T-helper 9 cell (primary cell): ENCODE measurements around the gene TGM3.
"Not testable (repeated sequence)": the region's sequence is repeated elsewhere in the genome, so short reads cannot be mapped to it uniquely, and the experiment has no call there.

Source experiments
- DNase-seq: peaks from one replicate; pipeline ENCODE4 v3.0.0-alpha.2; 2020
- total RNA-seq, 2 donors: gene quantifications; one replicate each; lab custom pipeline; 2026; lab: John Stamatoyannopoulos, UW

The TGM3 gene
- total RNA-seq: 0 reads per million in 2 donors

DNA sequence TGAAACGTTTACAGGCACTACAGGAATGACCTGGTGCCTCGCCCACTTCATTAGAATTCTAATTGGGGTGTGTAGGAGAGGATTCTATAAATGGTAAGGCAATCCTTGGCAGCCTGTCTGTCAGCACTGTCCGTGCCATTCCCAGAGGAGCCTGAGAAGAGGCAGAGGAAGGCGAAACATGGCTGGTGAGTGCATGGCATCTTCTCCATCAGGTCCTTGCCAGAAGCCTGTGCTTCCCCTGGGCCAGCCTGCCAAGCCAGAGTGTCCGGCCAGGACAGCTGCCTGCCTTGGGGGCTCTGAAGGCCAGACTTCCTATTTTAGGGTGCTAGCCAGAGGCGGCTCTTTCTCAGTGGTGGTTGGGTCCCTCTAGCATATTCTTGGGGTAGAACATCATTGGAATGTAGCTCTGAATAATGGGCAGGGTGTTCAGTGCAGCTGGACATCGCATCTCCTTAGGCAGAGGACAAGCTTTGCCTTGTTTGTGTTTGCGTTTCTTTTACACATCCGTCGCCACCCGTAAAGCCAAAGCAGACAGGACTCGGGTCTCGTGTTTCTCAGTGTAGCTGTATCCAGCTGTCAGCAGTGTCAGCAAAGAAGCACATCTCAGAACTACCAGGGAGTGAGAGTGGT lies at the start of gene TGM3:
Gene TGM3 (plus strand): TSS at position 116 of the 630 bp plus-strand sequence. CDS start 63 bp downstream, at position 179.
- DNase-seq: no peak

- no peak for DNase-seq
Measured at GRCh38 chr20:2246069-2246491, 49.7 kb upstream of the TGM3 start.

GRCh38 chr20:2248837-2249236 lies 47.0 kb upstream of the TGM3 start:
- no peak for DNase-seq

GRCh38 chr20:2249935-2250334 lies 45.9 kb upstream of the TGM3 start:
- DNase-seq: no peak

GRCh38 chr20:2252419-2252997 lies 43.3 kb upstream of the TGM3 start:
- no peak for DNase-seq

DNA sequence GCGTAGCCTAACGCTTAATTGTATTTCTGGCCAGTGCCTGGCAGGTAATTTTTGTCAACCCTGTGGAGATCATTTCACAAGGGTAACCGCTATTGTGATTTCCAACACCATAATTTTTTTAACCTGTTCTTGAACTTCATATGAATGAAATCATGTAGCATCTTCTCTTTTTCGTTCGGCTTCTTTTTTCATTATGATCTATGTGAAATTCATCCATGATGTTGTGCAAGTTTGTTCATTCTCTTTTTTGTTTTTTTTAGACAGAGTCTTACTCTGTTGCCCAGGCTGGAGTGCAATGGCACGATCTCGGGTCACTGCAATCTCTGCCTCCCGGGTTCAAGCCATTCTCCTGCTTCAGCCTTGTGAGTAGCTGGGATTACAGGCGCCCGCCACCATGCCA lies 42.5 kb upstream of the TGM3 start:
- DNase-seq: no peak

DNA sequence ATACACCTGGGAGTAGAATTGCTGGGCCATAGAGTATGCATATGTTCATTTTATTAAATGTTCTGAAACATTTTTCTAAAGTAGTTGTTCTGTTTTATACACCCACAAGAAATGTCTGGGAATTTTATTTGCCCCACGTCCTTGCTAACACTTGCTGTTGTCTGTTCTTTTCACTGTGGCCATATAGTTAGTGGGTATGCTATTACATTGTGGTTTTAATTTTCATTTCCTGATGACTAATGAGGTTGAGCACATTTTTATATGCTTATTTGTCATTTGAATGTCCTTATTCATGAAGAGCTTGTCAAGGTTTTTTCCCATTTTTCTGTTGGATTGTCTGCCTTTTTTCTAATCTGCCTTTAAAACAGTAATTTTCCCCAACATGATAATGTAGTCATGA lies 41.5 kb upstream of the TGM3 start:
- DNase-seq: no peak

DNA sequence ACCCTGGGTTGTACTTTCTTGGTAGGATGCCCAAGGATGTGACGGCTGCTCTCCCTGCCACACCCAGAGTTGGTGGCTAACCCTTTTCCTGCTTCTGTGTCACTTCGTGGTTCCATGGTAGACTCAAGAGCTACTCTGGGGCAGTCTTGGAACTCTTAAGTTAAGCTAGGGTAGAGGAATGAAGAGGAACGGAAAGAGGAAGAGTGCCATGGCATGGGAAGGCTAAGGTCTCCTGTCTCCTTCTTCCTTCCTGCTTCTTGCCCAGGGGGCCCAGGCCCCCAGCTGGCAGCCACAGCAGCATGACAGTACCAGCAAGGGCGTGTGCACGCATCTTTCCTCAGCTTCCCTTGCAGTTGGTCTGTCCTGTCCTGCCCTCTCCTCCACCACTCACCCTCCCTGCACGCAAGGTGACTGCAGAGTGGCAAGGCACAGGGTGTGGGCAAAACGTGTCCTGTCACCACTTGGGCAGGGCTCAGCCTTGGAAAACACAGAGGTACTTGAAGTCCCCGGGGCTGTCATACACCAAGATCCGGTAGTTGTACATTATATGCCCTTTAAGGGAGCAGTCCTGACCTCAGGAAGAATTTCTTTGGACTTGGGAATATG lies 39.8 kb upstream of the TGM3 start:
- DNase-seq: no peak

- DNase-seq: no peak
Measured at GRCh38 chr20:2259731-2260130, 36.1 kb upstream of the TGM3 start.

- DNase-seq: no peak
Measured at GRCh38 chr20:2260250-2260649, 35.6 kb upstream of the TGM3 start.

- DNase-seq: no peak
Measured at GRCh38 chr20:2261046-2261485, 34.7 kb upstream of the TGM3 start.

DNA sequence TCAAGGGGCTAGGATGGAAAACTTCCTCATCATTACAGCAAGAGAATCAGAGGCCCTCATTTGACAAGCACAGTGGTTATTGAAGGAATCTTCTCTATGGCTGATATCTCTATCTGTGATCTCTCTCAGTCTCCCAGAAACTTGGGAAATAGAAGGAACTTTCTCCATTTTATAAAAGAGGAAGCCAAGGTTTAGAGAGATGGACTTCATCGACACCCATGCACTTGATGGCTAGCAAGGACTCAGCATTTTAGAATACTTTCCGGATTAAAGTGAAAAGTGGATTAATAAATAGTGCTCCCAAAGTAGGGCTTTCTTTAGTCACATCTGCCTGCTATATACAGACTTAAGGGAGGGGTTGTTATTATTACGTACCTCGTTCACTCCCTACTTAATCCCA lies 34.2 kb upstream of the TGM3 start:
- no peak for DNase-seq

GRCh38 chr20:2264118-2264517 lies 31.7 kb upstream of the TGM3 start:
- no peak for DNase-seq

GRCh38 chr20:2264621-2265374 lies 31.0 kb upstream of the TGM3 start:
- DNase-seq: not testable (repeated sequence)

- no peak for DNase-seq
Measured at GRCh38 chr20:2273634-2274302, 22.0 kb upstream of the TGM3 start.

GRCh38 chr20:2276015-2276414 lies 19.8 kb upstream of the TGM3 start:
- DNase-seq: no peak

DNA sequence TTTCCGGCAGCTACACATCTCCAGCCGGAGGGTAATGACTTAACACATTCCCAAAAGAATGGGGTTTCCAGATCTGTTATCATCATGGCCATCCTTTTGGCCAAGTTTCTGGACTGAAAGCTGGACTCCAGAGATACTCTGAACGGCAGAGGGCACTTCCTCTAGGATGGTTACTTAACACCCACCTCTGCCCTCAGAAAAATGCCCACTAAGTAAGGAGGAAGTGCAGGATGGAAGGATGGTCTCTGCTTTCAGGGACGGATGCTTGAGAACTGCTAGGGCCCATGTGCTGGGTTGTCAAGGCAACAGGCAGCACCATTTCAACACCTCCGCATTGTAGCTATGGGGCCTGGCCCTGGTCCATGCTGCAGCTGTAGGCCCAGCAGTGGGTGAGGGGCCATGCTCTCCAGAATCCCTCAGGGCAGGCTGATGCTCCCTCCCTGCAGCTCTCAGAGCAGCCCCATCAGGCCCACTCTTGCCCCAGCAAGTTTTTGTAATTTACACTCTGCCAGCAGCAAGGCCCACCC lies 16.5 kb upstream of the TGM3 start:
- DNase-seq: no peak

GRCh38 chr20:2280082-2280481 lies 15.7 kb upstream of the TGM3 start:
- no peak for DNase-seq

DNA sequence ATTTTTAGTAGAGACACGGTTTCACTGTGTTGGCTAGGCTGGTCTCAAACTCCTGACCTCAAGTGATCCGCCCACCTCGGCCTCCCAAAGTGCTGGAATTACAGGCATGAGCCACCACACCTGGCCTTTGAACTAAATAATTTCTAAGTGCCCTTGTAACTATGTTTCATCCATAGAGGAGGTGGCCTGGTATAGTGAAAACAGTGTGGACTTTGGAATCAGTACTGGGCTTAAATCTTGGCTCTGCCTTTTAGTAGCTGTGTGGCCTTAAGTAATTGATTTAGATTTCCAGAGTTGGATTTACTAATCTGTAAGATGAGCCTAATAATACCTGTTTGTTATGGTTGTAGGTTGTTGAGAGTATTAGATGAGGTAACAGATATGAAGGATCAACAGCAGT lies 14.2 kb upstream of the TGM3 start:
- no peak for DNase-seq

- no peak for DNase-seq
Measured at GRCh38 chr20:2282181-2282580, 13.6 kb upstream of the TGM3 start.

GRCh38 chr20:2283706-2284423 lies 11.9 kb upstream of the TGM3 start:
- DNase-seq: no peak

DNA sequence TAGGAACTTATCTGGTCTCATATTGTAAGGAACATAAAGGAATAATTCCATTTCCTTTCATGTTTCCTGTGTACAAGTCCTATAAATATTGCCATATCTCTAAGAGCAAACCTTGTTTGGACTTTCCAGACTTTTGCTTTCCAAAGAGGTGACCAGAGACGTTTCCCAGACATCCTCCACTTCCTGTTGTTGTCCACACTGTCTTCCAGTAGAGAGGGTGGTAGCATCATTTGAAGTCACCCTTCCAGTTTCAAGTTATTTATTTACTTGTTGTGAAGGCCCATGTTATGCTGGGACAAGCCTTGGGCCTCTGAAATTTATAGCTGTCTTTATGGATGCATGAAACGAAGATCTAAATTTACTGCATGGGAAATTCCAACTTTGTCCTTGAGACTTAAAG lies 10.6 kb upstream of the TGM3 start:
- DNase-seq: no peak
